GM20000 (cell line): ENCODE measurements around the gene CEP104.
A peak's percentile ranks its signal among the peaks of the same experiment; 100 is the strongest.
"Not testable (repeated sequence)": the region's sequence is repeated elsewhere in the genome, so short reads cannot be mapped to it uniquely, and the experiment has no call there.

Experiments
- DNase-seq: peaks from one replicate; pipeline ENCODE4 v3.0.0; 2012; ENCODE audit warnings: low spot score
- CTCF ChIP-seq: IDR thresholded peaks from 2 replicates; pipeline ENCODE4 v1.5.1; 2012; ENCODE audit warnings: mild to moderate bottlenecking, control low read depth; ENCODE audit errors: extremely low read depth, missing control alignments

CEP104 gene

GRCh38 chr1:3809680-3810079, 47.3 kb downstream of the CEP104 start:
- TF ChIP-seq CTCF: no peak

GRCh38 chr1:3807769-3808168, 49.2 kb downstream of the CEP104 start:
- no peak for DNase-seq
- no peak for TF ChIP-seq CTCF

More at GRCh38 chr1:3809680-3810079, 47.3 kb downstream of the CEP104 start:
- no peak for DNase-seq

GRCh38 chr1:3805038-3805437, 52.0 kb downstream of the CEP104 start:
- TF ChIP-seq CTCF: no peak
- no peak for DNase-seq

GRCh38 chr1:3804627-3804944, 52.4 kb downstream of the CEP104 start:
- not testable (repeated sequence) for DNase-seq

GRCh38 chr1:3803905-3804626, 52.9 kb downstream of the CEP104 start:
- no peak for DNase-seq
- no peak for TF ChIP-seq CTCF

- DNase-seq: not testable (repeated sequence)
Measured at GRCh38 chr1:3800795-3801194, 56.2 kb downstream of the CEP104 start.

- TF ChIP-seq CTCF: no peak
- no peak for DNase-seq
Measured at GRCh38 chr1:3799976-3800685, 56.9 kb downstream of the CEP104 start.

- TF ChIP-seq CTCF: no peak
Measured at GRCh38 chr1:3796215-3797061, 60.6 kb downstream of the CEP104 start, which contains the start of gene LRRC47. Gene LRRC47, minus strand, starts transcription at chr1:3796498. Its CDS starts 22 bp downstream, at chr1:3796476.

More at GRCh38 chr1:3796215-3797061, 60.6 kb downstream of the CEP104 start, which contains the start of gene LRRC47:
- DNase-seq: peak; percentile 99
